ENCODE results near the gene KLHL12.
"Not testable (repeated sequence)": the region's sequence is repeated elsewhere in the genome, so short reads cannot be mapped to it uniquely, and the experiment has no call there.

Gene KLHL12

DNA sequence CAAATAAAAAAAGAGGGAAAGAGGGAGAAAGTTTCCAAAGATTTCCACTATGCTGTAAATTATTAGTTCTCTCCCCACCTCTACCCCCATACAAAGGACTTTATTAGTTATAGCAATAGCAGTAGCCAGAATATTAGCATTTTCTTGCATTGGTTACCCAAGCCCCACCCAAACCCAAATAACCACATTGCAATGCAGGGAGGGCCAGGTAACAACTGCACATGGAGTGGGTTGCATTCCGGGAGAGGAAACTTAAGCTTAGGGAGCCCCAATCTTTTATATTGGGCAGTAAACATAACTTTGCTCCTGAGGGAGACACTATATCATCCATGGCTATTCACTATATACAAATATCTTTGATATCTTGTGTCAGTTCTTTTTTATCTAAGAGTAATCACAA, 25.1 kb upstream of the KLHL12 start:
- in situ Hi-C loops (cut with MboI; ENCODE audit: low sequenced_read_pairs) = no loop called here

DNA sequence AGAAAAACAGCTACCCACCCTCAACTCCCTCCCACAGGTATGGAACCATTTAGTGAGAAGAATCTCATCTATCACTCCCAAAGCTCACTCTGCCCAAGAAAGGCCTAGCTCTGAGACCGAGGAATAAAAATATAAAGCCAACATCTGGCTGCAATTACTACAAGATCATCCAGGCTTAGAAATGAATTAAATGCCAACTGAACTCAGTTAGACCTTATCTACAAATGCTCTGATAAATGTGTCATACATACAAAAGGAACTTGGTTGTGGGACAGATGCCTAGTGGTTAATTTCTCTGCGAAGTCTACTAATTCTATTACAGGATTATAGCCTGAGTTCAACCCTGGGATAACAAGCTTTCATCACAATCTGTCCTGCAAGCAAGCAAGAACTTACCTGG, 24.4 kb upstream of the KLHL12 start:
- in situ Hi-C loops (cut with MboI; ENCODE audit: low sequenced_read_pairs) = no loop called here

DNA sequence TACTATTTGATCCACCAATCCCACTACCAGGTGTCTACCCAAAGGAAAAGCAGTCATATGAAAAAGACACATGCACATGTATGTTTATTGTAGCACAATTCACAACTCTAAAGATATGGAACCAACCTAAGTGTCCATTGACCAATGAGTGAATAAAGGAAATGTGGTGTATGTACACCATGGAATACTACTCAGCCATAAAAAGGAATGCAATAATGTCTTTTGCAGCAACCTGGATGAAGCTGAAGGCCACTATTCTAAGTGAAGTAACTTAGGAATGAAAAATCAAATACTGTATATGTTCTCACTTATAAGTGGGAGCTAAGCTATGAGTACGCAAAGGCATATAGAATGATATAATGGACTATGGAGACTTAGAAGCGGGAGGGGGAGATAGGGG, 18.4 kb upstream of the KLHL12 start:
- in situ Hi-C loops (cut with MboI; ENCODE audit: low sequenced_read_pairs) = no loop called here

DNA sequence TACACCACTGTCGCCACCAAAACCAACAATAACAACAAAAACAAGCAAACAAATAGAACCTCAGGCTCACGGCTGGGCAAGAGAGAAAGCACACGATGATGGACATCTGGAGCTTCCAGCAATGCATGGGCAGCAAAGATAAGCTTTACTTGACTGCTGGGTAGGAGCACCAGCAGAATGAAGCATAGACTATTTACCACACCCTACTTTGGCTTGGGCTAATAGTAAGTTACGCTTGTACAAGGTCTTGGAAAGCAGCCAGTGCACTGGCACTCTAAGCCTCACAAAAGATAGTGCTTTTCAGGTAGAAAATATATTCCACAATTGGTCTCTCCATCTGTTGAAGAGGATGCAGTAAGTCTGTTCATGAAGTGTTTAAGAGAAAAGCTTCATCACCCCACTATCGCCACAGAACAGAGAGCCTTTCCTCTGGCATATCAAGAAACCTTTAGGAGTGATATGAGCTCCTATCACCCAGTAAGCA, 17.4 kb upstream of the KLHL12 start:
- in situ Hi-C loops (cut with MboI; ENCODE audit: low sequenced_read_pairs) = no loop called here

DNA sequence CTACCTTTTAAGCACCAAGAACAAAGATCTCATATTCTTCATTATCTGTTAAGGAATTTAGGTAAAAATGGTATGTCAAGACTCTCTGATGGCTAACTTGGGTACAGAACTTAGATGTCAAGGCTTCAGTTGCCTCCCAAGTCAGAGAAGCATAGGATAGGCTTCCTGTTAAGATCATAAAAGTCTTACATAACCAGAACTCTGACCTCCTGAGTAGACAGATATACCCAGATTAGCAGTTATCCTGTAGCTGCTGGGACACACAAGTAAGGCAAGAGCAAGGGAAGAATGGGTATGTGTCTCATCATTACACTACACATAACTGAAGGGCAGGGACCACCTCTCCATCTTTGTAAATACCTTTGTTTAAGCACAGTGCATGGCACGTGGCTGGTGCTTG, 15.4 kb upstream of the KLHL12 start:
- in situ Hi-C loops (cut with MboI; ENCODE audit: low sequenced_read_pairs) = no loop called here

DNA sequence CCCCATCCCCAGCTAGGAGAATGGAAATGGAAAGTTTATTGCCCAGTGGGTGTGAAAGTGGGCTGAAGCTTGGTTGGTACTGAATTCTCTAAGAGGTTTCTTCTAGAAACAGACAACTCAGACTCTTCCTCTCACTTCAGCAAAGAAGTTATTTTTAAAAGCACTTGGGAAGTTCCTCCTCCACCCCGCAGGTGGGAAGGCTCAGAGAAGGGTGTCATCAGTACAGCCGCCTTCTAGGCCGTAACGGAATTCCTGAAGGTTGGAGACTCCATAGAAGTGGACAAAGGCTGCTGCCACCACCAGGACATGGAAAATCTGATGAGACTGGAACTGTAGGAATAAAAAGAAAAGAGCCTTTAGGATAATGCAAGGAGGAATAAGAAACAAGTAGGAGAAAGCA, 14.3 kb upstream of the KLHL12 start:
- in situ Hi-C loops (cut with MboI; ENCODE audit: low sequenced_read_pairs) = no loop called here

DNA sequence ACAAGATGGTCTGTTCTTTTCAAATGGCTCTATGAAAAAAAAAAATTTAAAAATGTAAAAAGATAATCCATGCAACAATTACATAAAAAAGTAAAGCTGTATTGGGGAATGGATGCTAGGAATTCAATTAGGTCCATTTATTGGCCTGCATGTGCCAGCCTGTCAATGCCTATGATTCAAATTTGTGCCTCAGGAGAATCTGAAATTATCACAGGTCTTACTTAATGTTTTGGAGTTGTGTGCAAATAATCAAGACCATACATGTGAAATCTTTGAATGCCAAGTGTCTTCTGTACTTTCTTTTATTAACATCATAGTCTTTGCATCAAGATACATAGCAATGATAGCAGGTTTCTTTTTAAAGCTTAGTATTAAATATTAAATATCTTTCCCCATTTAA, 13.5 kb upstream of the KLHL12 start:
- in situ Hi-C loops (cut with MboI; ENCODE audit: low sequenced_read_pairs) = no loop called here

DNA sequence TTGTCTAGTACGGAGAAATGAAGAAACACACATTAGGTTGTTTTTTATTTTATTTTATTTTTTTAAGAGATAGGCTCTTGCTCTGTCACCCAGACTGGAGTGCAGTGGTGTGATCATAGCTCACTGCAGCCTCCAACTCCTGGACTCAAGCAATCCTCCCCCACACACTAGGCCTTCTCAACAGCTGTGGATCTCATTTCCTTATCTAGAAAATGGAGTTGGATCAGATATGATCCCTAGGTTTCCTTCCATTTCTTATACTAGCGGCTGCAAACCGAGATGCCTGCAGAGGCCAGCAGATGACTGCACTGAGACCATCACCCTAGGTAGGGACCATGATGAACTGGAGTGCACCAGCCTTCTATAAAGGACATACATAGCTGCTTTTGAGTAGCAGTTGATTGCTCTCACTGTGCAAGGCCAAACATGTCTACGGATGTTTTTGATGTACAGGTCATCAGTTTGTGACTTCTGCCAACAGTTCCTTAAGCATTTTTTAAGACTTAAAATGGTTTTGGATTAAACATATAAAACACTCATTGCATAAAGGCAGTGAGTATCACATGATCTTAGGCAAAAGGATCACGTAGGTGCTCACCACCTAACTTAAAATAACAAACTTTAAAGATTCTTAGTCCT, 11.4 kb upstream of the KLHL12 start:
- in situ Hi-C loops (cut with MboI; ENCODE audit: low sequenced_read_pairs) = no loop called here

DNA sequence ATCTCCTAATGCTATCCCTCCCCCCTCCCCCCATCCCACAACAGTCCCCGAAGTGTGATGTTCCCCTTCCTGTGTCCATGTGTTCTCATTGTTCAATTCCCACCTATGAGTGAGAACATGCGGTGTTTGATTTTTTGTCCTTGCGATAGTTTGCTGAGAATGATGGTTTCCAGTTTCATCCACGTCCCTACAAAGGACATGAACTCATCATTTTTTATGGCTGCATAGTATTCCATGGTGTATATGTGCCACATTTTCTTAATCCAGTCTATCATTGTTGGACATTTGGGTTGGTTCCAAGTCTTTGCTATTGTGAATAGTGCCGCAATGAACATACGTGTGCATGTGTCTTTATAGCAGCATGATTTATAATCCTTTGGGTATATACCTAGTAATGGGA, 9.4 kb upstream of the KLHL12 start:
- in situ Hi-C loops (cut with MboI; ENCODE audit: low sequenced_read_pairs) = not testable (repeated sequence)

DNA sequence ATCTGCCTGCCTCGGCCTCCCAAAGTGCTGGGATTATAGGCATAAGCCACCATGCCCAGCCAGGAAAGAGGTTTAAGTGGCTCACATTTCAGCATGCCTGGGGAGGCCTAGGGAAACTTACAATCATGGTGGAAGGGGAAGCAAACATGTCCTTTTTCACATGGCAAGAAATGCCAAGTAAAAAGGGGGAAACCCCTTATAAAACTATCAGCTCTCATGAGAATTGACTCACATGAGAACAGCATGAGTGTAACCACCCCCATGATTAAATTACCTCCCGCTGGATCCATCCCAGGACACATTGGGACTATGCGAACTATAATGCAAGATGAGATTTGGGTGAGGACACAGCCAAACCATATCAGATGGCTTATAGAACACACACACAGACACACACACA, 8.8 kb upstream of the KLHL12 start:
- in situ Hi-C loops (cut with MboI; ENCODE audit: low sequenced_read_pairs) = no loop called here

DNA sequence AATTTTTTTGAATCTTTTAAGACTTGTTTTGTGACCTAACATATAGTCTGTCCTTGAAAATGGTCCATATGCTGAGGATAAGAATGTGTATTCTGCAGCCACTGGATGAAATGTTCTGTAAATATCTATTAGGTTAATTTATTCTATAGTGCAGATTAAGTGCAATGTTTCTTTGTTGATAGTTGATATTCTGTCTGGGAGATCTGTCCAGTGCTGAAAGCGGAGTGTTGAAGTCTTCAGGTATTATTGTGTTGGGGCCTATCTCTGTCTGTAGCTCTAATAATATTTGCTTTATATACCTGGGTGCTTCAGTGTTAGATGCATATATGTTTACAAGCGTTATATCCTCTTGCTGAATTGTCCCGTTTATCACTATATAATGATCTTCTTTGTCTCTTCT, 7.7 kb upstream of the KLHL12 start:
- in situ Hi-C loops (cut with MboI; ENCODE audit: low sequenced_read_pairs) = no loop called here

DNA sequence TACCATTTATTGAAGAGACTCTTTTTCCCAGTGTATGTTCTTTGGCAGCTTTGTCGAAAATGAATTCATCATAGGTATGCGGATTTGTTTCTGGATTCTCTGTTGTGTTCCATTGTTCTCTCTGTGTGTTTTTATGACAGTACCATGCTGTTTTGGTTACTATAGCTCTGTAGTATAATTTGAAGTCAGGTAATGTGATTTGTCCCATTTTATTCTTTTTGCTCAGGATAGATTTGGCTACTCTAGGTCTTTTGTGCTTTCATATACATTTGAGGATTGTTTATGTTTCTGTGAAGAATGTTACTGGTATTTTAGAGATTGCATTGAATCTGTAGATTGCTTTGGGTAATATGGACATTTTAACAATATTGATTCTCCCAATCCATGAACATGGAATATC, 5.4 kb upstream of the KLHL12 start:
- in situ Hi-C loops (cut with MboI; ENCODE audit: low sequenced_read_pairs) = no loop called here

DNA sequence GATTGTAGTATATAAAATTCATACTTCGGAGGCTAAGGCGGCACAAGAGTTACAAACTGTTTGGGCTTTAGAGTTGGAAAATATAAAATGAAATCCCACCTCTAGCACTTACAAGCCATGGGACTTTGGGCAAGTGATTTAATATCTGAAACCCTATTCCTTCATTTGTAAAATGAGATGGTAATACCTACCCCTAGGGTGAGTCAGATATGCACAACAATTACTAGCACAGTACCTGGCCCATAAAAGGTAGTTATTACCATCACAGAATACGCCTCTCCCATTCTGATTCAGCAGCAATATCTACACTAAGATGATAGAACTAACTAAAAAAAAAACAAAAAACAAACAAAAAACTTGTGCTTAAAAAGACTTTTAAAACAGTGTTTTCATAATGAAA, 3.5 kb downstream of the KLHL12 start:
- in situ Hi-C loops (cut with MboI; ENCODE audit: low sequenced_read_pairs) = loop anchor here (10.0 kb wide), 1 partner anchor 71 kb away; no protein-coding TSS in a partner anchor

DNA sequence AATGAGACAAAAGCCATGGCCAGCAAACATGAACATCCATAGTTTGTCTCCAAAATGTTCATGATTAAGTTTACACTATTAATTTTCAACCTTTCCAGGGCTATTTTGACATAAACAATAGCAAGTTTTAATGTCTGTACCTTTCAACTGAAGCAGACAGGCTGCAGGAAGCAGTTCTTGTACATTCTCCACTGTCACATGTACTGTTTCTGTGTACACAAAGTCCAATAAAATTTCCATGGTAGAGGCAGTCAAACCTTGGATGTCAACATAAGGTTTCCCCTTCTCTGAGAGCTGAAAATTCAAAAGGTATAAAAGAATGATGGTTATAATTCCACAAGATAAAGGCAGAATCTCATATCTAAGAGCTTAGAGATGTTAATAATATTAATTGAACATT, 7.4 kb downstream of the KLHL12 start:
- in situ Hi-C loops (cut with MboI; ENCODE audit: low sequenced_read_pairs) = loop anchor here (10.0 kb wide), 1 partner anchor 75 kb away; no protein-coding TSS in a partner anchor

DNA sequence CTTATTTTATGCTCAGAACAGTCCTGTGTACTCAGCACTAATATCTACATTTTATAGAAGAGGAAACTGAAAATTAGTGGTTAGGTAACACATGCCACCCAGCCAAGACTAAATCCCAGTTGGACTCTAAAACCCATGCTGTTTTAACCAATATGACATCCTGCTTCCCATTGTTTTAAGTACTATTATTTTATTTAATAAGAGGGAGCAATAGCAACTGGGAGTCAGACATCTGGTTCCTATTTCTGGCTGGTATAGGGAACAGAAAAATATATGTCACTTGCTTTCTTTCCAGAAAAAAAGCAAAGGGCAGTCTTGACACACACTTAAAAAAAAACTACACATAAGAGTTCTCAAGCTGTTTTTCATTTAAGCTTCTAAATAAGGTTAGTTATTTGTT, 11.9 kb downstream of the KLHL12 start:
- in situ Hi-C loops (cut with MboI; ENCODE audit: low sequenced_read_pairs) = no loop called here

DNA sequence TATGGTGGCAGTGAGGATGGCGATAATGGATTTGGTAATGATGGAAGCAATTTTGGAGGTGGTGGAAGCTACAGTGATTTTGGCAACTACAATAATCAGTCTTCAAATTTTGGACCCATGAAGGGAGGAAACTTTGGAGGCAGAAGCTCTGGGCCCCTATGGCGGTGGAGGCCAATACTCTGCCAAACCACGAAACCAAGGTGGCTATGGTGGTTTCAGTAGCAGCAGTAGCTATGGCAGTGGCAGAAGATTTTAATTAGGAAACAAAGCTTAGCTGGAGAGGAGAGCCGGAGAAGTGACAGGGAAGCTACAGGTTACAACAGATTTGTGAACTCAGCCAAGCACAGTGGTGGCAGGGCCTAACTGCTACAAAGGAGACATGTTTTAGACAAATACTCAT, 14.6 kb downstream of the KLHL12 start:
- in situ Hi-C loops (cut with MboI; ENCODE audit: low sequenced_read_pairs) = not testable (repeated sequence)

DNA sequence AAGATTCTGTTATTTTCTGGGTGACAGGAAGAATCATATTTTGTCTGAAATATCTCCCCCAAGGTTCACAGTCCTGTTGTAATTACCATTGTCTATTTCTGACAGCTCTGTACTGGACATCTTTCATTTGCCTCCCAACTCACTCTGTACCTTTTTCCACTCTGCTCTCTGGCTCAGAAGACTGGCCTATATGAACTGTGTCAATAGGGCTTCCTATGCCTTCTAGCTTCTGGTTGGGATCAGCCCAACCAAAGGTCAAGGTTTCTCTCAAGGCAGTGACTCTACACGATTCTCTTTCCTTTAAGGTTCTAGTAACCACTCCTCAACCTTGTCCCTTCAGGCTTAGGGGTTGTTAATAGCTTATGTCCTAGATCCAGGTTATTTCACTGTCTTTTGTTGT, 17.5 kb downstream of the KLHL12 start:
- in situ Hi-C loops (cut with MboI; ENCODE audit: low sequenced_read_pairs) = no loop called here

DNA sequence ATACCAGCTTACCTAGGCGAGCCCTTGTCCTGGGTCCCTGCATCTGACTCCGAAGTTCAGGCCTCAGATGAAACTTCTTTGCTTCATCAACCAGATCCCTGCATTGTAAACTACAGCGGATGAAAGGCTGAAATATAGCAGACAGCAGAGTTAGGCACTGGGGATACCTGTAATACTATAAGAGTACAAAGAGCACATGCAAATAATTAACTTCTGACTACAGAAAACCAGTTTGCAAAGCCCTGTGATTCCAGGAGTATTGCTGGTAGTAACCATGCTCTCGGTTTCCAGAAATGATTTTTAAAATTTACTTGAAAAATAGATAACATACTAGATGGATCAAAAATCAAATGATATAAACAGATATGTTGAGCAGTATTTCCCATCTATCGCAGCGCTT, 18.0 kb downstream of the KLHL12 start:
- in situ Hi-C loops (cut with MboI; ENCODE audit: low sequenced_read_pairs) = no loop called here

DNA sequence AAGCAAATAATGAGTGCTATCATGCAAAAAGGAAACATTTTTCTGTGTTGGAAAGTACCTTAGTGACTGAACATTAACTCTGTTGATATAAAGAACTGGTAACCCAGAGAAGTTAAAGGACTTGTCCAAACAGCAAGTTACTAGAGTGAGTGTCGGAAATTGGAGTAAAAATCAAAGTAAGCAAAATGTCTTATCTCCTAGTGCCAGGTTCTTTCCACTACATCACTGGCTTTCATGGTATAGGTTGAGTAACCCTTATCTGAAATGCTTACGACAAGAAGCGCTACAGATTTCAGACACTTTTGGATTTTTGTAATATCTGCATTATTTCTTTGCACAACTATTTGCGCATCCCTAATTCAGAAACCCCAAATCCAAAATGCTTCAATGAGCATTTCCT, 21.7 kb downstream of the KLHL12 start:
- in situ Hi-C loops (cut with MboI; ENCODE audit: low sequenced_read_pairs) = no loop called here

DNA sequence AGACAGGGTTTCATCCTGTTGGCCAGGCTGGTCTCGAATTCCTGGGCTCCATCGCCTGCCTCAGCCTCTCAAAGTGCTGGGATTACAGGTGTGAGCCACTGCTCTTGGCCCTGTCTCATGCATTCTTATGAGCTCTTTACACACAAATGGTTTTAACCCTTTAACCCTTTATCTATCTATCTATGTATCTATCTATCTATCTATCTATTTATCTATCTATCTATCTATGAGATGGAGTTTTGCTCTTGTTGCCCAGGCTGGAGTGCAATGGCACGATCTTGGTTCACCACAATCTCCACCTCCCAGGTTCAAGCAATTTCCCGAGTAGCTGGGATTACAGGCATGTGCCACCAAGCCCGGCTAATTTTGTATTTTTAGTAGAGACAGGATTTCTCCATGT, 23.2 kb downstream of the KLHL12 start:
- in situ Hi-C loops (cut with MboI; ENCODE audit: low sequenced_read_pairs) = not testable (repeated sequence)

DNA sequence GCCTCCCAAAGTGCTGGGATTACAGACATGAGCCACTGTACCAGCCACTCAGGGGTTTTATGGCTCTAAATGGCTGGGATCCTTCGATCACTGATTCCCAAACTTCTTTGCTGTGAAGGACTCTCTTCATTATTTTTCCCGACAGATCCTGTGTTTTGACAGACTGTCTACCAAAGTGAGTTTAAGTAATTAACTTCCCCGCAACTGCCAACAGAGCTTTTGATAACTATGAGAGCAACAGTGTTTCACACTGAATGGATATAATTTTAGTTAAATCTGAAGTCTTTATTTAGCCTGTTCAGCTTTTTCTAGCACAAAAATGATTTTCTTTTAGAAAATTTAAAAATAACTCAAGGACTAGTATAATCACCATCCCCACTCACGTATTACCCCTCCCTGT, 25.5 kb downstream of the KLHL12 start:
- in situ Hi-C loops (cut with MboI; ENCODE audit: low sequenced_read_pairs) = no loop called here

DNA sequence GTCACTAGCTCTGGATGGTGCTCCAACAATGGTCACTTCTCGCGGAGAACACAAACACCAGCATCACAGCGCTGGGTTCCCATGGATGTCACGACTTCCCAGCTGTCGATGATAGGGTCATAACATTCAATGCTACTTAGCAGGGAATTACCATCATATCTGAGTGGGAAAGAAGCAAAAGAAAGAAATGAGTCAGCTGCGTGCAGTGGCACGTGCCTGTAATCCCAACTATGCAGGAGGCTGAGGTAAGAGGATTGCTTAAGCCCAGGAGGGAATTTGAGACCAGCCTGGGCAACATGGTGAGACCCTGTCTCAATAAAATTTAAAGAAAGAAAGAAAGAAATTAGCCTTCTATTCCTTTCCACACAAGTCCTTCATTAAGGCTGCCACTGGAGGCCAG, 34.5 kb downstream of the KLHL12 start:
- in situ Hi-C loops (cut with MboI; ENCODE audit: low sequenced_read_pairs) = no loop called here

DNA sequence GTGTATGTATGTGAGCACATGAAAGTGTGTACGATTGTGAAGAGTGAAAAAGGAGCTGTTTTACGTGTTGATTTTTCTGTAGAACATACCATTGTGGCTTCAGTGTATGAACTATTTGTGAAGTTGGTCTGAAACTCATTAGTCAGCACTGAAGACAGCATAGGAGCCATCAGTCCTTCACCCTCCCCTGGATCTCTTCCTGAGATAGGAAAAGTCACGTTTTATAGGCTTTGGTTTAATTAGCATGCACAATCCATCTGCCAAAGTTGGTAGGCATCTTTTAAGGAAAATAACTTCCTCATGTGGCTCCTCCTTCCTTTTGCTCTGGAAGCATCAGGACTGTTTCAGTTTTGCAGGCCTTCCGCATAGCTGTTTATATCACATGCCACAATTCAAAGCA, 36.6 kb downstream of the KLHL12 start:
- in situ Hi-C loops (cut with MboI; ENCODE audit: low sequenced_read_pairs) = no loop called here
